CD4-positive, alpha-beta T cell treated with Interleukin-4 for 4 hours (primary cell): ENCODE measurements around the gene E2F6.

Experiments
- DNase-seq: peaks from one replicate; pipeline ENCODE4 v3.0.0-alpha.2; 2020

E2F6 gene, protein sequence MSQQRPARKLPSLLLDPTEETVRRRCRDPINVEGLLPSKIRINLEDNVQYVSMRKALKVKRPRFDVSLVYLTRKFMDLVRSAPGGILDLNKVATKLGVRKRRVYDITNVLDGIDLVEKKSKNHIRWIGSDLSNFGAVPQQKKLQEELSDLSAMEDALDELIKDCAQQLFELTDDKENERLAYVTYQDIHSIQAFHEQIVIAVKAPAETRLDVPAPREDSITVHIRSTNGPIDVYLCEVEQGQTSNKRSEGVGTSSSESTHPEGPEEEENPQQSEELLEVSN

DNA sequence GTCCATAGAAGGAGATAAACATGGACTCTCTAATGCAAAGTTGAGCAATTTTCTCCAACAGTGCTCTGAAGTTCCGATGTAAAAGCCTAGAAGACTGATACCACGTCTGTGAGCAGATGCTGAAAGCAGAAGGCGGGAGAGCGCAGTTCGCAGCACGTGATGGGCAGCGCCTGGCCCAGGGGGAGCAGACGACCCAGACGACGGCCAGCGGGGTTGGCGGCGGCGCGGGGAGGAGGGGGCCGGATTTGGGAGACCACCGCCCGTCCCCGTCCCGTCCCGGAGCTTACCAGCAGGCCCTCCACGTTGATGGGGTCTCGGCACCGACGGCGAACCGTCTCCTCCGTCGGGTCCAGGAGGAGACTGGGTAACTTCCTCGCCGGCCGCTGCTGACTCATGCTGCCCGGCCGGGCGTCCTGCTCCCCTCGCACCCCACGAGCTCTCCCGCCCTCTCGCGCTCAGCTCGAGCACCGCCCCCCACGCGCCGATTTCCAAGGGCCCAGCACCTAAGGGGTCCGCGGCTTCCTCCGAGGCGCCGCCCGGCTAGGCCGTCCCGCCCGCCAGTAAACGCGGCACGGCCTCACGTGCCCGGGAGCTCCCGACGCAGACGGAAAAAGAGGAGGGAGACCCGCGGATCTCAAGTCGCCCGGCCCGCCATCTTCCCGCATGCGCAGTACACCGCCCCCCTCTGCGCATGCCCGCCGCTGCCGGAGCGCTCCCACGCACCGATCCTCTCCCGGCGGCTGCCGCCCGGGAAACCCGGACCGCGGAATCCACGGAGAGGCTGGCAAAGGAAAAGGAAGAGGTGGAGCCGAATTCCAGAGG is at the start of gene E2F6:
E2F6 (minus strand) TSS at position 677 of the 822 bp plus-strand sequence; CDS start at position 395, 282 bp downstream.
- peak; percentile 78 for DNase-seq

DNA sequence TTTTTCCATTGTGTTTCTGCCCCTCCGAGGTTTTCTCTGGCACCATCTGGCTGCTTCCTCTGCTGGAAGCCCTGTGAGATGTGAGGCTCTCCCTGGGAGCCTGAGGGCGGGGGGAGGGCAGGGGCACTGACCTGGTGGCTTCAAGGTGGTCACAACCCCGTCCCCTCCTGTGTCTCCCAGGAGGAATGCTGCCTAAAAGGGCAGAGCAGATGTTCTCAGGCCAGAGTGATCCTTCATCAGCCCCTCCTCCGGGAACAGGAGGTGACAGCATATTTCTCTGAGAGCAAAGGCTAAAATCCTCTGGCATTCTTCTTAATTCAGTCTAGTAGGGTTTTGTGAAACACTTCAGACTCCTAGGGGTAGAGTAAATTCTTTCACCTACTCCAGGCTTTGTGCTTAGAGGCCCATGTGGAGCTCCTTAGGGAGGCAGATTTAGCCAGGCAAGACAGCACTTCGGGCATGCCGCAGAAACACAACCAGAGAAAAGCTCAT is 49.6 kb upstream of the E2F6 start:
- no peak for DNase-seq

DNA sequence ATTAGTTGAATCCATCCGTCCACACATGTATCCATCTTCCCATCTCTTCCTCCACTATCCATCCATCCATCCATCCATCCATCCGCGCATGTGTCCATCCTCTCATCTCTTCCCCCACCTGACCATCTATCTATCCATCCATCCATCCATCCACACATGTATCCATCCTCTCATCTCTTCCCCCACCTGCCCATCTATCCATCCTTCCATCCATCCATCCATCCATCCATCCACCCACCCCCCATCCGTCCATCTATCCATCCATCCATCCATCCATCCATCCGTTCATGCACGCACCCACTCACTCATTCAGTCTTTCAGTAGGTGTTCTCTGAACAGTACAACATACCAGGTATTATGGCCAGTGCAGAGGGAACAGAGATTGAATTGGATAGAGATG is 48.9 kb upstream of the E2F6 start:
- DNase-seq = no peak

DNA sequence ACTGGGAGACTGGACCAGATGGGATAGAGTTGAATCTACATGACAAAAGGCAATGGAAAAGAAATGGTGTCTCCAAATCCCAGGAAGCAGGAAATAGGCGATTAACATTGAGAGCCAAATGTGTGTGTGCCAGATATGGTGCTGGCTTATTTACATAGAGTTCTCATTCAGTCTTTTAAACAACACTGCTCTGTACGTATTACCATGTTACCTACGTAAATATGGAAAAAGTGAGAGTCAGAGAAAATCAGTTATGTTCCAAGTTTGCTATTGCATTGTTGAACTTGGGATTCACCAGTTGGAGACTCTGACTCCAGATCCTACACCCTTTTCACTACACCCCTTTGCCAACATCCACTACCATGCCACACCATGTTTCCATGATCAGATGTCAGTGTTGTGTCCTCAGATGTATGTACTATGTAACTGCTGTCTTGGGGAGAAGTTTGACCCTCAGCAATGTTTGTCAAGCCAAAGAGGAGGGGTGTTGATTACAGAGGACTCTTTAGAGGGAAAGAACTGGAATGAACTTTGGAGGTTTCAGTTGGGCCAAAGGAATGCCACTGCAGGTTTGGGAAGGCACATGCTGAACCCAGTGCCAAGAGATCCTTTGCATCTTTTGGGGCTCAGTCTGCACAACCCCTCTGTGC is 48.2 kb upstream of the E2F6 start:
- DNase-seq = no peak

DNA sequence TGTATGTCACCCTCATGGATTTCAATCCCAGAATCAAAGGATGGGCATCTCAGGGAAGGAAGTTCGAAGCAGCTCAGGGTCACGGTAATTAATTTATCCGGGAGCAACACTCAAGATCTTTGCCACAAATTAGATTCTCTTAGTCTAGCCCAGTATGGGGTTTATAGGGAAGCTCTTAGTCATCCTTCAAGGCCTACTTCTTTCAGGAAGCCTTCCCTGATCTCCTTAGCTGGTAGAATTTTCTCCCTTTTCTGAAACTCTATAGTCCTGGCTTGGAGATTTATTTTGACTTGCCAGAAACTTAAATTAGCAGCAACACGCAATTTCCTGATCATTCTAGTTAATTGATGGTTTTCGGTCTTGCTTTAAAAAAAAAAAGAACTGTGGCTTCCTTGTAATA is 47.4 kb upstream of the E2F6 start:
- DNase-seq = no peak

DNA sequence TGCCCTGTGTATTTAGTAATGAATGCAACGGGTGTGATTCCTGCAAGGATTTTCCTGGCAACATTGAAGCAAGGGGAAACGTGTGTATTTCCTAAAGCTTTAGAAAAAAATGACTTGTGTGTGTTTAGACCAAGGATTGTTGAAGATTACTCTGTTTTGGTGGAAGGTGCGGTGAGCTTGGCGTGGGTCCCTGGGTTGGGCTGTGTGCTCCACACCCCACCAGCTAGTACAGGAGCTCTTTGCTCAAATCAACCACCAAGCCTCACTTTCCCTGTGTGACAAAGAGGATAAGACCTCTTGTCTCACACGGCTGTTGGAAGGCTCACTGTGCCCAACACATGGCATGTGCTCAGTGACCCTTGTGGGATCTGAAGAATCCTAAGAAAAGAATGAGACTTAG is 46.5 kb upstream of the E2F6 start:
- no peak for DNase-seq

DNA sequence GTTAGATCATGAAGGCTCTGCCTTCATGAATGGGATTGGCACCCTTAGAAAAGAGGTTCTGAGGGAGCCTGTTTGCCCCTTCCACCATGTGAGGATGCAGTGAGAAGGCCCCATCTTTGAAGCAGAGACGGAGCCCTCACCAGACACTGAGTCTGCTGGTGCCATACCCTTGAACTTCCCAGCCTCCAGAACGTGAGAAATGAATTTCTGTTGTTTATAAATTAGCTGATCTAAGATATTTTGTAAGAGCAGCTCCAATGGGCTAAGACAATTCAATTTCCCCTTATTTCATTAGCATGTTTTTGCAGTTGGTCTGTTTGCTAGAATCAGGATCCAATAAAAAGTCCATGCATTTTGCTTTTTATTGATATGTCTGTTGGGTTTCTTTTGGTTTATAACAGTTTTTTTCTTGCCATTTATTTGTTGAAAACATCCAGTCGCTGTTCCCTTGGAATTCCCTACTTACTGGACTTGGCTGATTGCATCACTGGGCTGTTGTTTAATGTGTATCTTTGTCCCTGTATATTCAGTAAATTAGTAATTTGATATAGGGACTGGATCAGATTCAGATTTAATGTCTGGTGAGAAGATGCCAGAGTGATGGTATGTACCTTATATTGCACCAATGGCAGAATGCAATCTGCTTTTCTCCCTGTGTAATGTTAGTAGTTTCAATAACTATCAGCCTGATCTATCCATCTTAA is 43.8 kb upstream of the E2F6 start:
- DNase-seq = no peak

DNA sequence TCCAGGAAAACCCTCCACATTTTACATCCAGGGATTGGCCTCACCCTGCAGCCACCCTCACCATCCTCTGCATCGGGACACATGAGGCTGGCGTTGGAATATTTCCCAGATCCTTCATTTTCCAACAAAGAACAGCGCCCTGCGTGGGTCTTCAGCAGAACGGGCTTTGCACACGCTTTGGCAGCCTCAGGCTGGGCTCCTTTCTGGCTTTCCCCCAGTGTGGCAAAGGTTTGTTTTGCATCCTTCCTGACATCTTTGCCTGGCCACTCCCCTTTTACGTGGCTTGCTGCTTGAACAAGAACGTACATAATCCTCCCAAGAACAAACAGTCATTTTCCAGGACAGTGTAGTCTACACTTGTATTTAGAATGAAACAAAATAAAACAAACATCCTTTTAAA is 42.3 kb upstream of the E2F6 start:
- no peak for DNase-seq

DNA sequence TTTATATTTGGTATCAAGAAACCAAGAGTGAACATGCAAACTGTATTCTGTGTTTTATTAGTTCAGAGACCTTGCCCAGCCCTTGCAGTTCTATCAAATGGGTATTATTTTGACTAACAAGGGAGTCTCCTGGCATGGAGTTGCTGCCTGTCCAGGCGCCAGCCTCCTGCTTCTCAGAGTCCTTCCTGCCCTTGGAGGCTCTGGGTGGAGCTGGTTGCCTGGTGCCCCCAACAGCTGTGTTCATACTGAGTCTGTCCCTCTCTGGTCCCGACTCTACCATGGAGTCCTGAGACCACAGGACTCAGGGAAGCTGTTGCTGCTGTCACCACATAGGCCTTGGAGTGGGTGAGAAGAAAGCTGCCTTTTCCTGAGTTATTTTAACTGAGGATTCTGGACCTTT is 41.6 kb upstream of the E2F6 start:
- DNase-seq = no peak

DNA sequence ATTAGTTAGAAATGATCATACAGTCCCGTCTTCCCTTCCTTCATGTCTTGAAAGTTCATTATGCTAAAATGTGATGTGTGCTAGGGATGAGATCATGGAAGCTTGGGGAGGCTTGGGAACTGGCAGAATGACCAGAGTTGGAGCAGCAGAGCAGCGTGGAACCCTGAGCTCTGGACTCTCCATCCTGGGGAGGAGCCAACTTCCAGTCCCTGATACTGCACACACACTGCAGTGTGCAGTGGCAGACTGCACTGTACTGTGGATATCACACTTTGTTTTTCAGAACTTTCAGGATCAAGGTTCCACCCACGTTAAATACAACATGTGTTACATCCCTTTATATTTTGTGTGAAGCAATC is 40.6 kb upstream of the E2F6 start:
- no peak for DNase-seq

DNA sequence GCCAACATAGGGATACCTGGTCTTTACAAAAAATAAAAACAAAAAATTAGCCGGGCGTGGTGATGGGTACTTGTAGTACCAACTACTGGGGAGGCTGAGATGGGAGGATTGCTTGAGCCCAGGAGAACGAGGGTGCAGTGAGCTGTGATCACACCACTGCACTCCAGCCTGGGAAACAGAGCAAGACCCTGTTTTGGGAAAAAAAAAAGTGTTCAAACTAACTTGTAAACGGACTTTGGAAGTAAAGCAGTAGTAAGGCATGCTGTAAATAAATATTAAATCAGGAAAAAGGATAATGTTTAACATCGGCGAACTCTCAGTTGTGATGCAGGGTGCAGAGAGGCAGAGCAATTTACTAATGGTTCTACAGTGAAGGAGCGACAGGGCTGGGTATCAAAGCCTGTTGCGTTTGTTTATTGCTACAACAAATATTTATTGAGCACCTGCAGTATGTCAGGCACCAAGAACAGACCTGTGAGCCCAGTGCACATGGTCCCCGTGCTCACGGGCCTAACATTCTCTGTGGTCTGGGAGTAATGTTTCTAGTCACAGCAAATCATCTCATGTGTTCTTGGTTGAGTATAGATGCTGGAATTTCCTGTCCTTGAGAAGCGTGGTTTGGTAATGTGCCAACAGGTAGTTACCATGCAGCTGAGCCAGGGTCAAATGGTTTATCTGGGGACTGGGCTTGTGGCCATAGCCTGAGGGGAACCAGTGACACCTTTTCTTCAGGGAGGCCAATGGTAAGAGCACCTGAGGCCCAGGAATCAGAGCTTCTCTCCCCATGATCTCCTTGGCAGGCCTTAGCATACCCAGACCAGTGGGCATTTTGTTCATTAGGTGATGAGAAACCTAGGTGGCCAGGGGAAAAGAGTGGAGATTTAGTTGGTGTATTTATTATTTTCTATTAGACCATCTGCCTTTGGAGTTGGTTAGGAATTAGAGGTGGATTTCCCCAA is 40.0 kb upstream of the E2F6 start:
- no peak for DNase-seq

DNA sequence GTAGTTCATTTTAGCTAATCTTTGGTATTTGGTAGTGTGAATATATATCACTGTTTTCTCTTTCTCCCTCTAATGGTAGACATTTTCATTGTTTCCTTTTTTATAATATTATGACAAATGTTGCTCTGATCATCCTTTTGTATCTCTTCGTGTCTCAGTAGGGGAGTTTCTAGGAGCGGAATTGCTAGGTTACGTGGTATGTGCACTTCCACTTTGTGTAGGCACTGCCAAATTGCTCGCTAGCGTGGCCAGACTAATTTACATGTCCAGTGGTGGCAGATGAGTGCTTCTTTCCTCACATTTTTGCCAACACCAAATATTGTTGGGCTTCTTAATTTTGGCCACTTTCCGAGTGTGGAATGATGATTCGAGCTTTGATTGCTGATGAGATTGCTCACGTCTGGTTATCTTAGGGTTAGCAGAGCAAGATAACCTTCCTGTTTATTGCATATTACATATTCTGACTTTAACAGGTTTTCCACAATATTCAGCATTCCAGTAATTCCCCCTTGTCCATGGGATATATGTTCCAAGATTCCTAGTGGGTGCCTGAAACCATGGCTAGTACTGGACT is 37.5 kb upstream of the E2F6 start:
- no peak for DNase-seq

DNA sequence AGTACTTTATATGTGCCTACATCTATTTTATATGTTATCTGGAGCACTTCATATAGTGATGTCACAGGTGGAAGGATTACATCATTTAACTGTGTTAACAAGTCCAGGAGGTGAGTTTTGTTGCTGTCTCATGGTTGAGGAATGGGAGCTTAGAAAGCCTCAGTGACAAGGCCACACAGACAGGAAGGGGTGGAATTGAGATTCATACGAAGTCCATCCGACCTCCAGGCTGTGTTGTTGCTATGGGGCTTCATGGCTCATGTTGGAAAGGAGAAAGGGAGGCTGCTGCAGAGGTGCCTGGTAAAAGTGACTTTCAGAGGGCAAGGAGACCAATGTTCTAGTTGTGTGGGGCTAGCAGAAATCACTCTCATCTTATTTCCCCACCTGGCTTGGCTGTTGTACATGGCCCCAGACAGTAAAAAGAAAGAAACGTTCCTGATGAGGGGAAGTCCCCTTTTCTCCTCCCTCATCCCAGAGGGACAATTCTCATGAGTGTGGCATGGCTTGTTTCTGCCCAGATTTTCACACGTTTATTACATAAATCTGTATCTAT is 36.9 kb upstream of the E2F6 start:
- no peak for DNase-seq

DNA sequence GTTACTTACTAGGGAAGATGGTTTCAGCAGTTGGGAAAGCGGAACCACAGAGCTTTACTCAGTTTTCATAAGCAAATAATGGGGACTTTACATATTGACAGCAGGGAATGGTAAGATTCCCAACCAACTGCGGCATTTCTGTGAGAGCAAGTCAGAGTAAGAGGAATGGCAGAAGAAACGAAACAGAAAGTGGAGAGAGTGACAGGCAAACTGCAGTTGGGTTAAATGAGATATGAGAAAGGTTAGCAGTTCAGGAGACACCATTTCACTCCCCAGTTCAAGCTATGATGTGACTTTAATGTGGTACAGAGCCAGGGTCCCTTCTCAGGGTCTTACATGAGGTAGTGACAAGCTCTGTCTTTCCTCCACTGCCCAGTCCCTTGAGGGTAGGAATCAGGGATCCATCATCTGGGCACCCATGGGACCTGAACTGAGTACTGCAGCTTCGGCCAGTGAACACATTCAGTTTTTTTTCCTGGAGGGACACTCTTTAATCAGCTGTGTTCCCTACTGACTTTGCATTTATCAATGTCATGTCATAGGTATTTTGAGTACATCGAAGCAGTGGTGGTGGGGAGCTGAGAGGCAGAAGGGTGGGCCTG is 34.8 kb upstream of the E2F6 start:
- no peak for DNase-seq

DNA sequence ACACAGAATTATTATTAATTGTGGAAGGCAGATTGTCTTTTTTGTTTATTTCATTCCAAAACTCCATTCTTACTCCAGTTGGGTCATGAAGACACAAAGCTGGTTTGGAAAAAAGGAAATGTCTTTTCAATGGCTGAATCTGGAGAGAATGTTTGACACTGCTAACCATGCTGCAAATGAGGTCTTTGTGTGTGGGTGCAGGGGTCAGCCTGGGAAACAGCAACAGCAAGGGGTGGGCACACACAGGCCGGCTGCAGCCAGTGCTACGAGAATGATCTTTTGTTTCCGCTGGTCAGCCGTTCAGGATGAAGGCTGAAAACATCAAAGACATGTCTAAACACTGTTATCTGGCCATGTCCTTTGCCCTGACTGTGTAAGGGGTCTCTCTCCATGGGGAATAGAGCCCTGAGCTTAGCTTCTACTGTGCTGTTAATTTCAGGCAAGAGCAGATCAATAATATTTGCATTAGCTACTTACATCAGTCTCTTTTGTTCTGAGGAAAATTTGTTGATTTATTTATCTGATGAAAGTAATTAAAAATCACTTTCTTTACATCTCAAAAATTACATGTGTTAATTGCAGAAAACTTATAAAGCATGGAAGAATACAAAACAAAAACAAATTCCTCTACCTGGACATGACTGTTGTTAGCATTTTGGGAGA is 33.3 kb upstream of the E2F6 start:
- DNase-seq = no peak

DNA sequence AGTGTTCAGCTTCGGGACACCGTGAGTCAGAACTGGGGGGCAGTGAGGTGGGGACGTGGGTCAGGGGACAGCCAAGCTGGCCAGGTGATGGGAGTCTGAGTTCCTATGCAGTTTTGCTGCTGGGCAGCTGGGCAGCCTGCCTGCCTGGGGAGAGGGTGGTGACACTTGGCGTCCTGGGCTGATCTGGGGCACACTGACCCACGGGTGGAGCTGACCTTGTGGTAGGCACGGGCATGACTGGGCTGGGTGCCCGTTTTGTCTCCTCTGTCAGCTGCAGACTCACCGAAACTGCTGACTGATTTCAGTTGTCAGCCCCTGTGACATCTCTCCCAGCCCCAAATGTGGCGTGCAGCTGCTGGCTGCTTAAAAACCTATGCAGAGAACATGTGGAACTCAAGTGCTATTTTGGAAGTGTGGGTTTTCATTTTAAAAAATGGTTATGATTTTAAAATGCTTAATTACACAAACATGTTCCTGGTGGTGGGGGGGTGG is 32.6 kb upstream of the E2F6 start:
- no peak for DNase-seq

DNA sequence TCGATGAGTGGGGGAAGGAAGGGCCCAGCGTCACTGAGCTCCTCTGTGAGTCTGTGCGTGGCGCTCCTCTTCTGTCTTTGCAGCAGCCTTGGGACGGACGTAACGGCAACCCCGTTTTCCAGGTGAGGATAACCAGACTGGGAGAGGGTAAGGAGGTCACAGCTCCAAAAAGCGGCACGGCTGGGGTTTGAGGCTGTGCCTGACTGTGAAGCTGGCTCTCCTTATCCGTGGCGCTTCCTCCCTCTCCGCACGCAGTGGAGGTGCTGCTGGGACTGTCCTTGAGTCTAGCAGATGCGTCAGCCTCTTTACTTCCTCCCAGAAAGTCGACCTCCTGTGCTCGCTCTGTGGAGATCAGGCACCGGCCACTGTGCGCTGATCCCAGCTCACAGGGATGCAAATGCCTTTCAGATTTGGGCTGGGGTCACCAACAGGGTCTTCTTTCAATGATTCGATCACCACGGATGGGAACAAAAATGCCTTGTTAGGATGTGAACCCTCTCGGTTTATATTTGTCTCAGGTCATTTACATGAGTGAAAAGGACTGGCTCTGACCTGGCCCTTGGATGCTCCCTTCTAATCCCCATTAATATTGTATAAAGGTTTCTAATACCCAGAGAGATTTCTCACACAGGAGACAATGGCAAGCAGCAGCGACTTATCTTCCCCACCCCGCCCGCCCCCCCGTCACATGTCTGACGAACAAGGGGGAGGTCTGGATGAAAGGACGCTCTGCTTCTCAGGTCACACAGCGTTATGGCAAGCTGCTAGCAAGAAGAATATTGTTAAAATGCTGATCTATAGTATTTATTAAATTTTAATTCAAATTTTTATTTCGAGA is 30.1 kb upstream of the E2F6 start:
- no peak for DNase-seq

DNA sequence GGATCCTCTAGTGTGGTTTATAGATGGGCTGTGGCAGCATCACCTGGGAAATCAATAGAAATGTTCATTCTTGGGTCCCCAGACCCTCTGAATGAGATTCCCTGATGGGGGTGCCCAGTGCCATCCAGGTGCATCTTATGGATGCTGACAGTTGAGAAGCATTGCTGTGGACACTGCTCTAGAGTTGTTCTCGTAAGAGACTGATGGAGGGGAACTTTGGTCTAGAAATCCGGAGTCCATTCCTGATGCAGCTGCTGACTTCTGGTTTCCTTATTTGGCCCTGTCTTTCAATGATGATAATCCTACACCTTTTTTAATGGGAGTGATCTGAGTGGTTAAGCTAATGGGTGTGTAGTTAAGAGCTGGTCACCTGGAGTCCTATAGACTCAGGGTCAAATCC is 28.3 kb upstream of the E2F6 start:
- no peak for DNase-seq

DNA sequence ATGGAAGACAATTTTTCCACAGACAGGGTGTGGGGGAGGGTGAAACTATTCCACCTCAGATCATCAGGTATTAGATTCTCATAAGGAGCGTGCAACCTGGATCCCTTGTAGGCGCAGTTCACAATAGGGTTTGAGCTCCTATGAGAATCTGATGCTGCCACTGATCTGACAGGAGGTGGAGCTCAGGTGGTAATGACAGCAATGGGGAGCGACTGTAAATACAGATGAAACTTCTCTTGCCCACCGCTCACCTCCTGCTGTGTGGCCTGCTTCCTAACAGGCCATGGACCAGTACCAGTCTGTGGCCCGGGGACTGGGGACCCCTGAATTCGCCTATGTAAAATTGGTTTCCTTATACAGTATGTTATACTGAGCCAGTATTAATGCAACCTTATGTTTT is 27.3 kb upstream of the E2F6 start:
- no peak for DNase-seq
